Spleen (tissue), 11 donors: ENCODE measurements around the gene HORMAD2. TPM values are rescaled to one million over a fixed set of nuclear protein-coding genes. Genes with fewer than 3 reads are reported as not detected.

Experiments used
- DNase-seq: peaks from one replicate; pipeline ENCODE4 v3.0.0-alpha.2; 2020
- H3K27ac ChIP-seq, 8 donors: fragments of 200-600 bp; sonication (generic) in 7 of 8; 1 replicate in 4 of 8; 2 replicates in 4 of 8; pipeline versions ENCODE4 v1.5.0 to v1.8.0; 2016 to 2021; ENCODE audit warnings: inconsistent platforms in 4 of 8, mild to moderate bottlenecking in 4 of 8, moderate library complexity in 1 of 8
- H3K27me3 ChIP-seq, 7 donors: fragments of 200-600 bp; sonication (generic) in 6 of 7; replicated peaks in 1 of 7; 1 replicate in 4 of 7; 2 replicates in 3 of 7; pipeline versions ENCODE4 v1.5.0 to v1.8.0; 2016 to 2021; ENCODE audit warnings: inconsistent platforms in 3 of 7, mild to moderate bottlenecking in 1 of 7
- H3K36me3 ChIP-seq, 6 donors: fragments of 200-600 bp; sonication (generic) in 5 of 6; 1 replicate in 4 of 6; 2 replicates in 2 of 6; pipeline versions ENCODE4 v1.5.0 to v1.8.0; 2016 to 2021; ENCODE audit warnings: inconsistent platforms in 2 of 6
- H3K4me1 ChIP-seq, 6 donors: fragments of 200-600 bp; sonication (generic) in 5 of 6; 1 replicate in 3 of 6; 2 replicates in 3 of 6; pipeline versions ENCODE4 v1.5.0 to v1.8.0; 2016 to 2021; ENCODE audit warnings: inconsistent platforms in 3 of 6
- H3K4me3 ChIP-seq, 8 donors: fragments of 200-600 bp; sonication (generic) in 7 of 8; 1 replicate in 4 of 8; 2 replicates in 4 of 8; pipeline versions ENCODE4 v1.5.0 to v1.8.0; 2016 to 2021; ENCODE audit warnings: inconsistent platforms in 4 of 8, mild to moderate bottlenecking in 4 of 8, moderate library complexity in 2 of 8
- H3K9me3 ChIP-seq, 8 donors: fragments of 200-600 bp; sonication (generic) in 7 of 8; 1 replicate in 4 of 8; 2 replicates in 4 of 8; pipeline versions ENCODE4 v1.5.0 to v1.8.0; 2016 to 2021; ENCODE audit warnings: inconsistent platforms in 4 of 8
- CTCF ChIP-seq, 11 experiments: fragments of 200-600 bp in 7 of 11; fragments of 450-650 bp in 4 of 11; sonication (generic) in 4 of 11; IDR thresholded peaks in 8 of 11; conservative IDR thresholded peaks in 3 of 11; 1 replicate in 7 of 11; 2 replicates in 4 of 11; pipeline versions ENCODE4 v1.4.0 to v1.8.0; 2016 to 2021; ENCODE audit warnings: antibody characterized with exemption in 11 of 11, inconsistent platforms in 4 of 11, mild to moderate bottlenecking in 1 of 11
- POLR2A ChIP-seq, 3 donors: fragments of 450-650 bp; IDR thresholded peaks; one replicate each; pipeline ENCODE4 v1.5.1; 2017; ENCODE audit warnings: antibody characterized with exemption in 3 of 3, mild to moderate bottlenecking in 1 of 3
- POLR2AphosphoS5 ChIP-seq, 3 donors: sonication (generic); formaldehyde crosslinking; IDR thresholded peaks; one replicate each; pipeline ENCODE4 v1.5.1; 2017; ENCODE audit warnings: antibody characterized with exemption in 3 of 3
- WGBS, 5 donors: extraction: QIAGEN DNeasy Blood & Tissue Kit in 3 of 5; methylation state at CpG; one replicate each; pipeline versions ENCODE4 v1.1.5 to v1.1.7; 2013 to 2018; 5-methylcytosine and 5-hydroxymethylcytosine counted together
- intact Hi-C: fragments of 100-400 bp; cut with DNase I; formaldehyde crosslinking; loops from one replicate; pipeline ENCODE4 v1.15.0; 2023; ENCODE audit warnings: low total_unique reads
- polyA plus RNA-seq, 3 donors: library from polyadenylated mRNA; stranded (reverse); fragments of 200-250 nt; gene quantifications; one replicate each; pipeline ENCODE4 v1.2.1, GENCODE V29; 2013
- total RNA-seq, 7 donors: library from RNA; depleted of rRNA in 3 of 7; stranded (reverse); fragments of >200 nt in 3 of 7; fragmentation: NEBNext Ultra II Directional in 4 of 7; extraction: Animal tissue kit (Norgen Biotek cat#: 25700) in 4 of 7; gene quantifications; one replicate each; pipeline versions ENCODE4 v1.1.0 to v1.2.1, GENCODE V29; 2016 to 2021
- donor health status: healthy with polysubstance abuse.
- donor health status: DM: no; HTN: no; CAD: no; lungs with moderate emphysema.
- donor health status: DM: no; HTN: no; CAD: no.
- donor health status: Bipolar disorder and iron deficiency.
- donor health status: healthy.
- donor health status: DM: no; HTN: no; CAD: no.
- donor health status: DM: yes; HTN: yes; CAD: no.

HORMAD2 gene
- total and polyA plus RNA-seq, 10 donors, result not detected

- no peaks in the 10 kb centered on the region for H3K4me1 ChIP-seq
- TF ChIP-seq POLR2A (IDR thresholded peaks at IDR 0.05), result no peak
- TF ChIP-seq CTCF (IDR thresholded peaks at IDR 0.05 in 8 of 11, conservative IDR thresholded peaks at IDR 0.05 in 3 of 11), result no peak
- TF ChIP-seq POLR2AphosphoS5 (IDR thresholded peaks at IDR 0.05), result no peak
- H3K4me3 ChIP-seq, result no peak overlapping the region
- DNase-seq, result no peak
- H3K27me3 ChIP-seq, result peaks cover 0 to 5% (median 0%) of the 10 kb centered on the region in 7 donors
- no peaks in the 10 kb centered on the region for H3K36me3 ChIP-seq
- intact Hi-C loops, result no loop called here
- peaks cover 0 to 49% (median 33%) of the 10 kb centered on the region in 8 donors for H3K9me3 ChIP-seq
- no peak overlapping the region for H3K27ac ChIP-seq
Observed at GRCh38 chr22:30064172-30064571, 16.1 kb upstream of the HORMAD2 start.

GRCh38 chr22:30073743-30074142 is 6.5 kb upstream of the HORMAD2 start:
- Histone ChIP-seq H3K27ac (no peak overlapping the region), H3K9me3 (no peaks in the 10 kb centered on the region), H3K4me3 (no peak overlapping the region), H3K27me3 (peaks cover 0 to 11% (median 0%) of the 10 kb centered on the region in 7 donors), H3K4me1 (no peaks in the 10 kb centered on the region), H3K36me3 (no peaks in the 10 kb centered on the region)
- TF ChIP-seq POLR2A (IDR thresholded peaks at IDR 0.05), result no peak
- TF ChIP-seq POLR2AphosphoS5 (IDR thresholded peaks at IDR 0.05), result no peak
- no peak for TF ChIP-seq CTCF (IDR thresholded peaks at IDR 0.05 in 8 of 11, conservative IDR thresholded peaks at IDR 0.05 in 3 of 11)
- no peak for DNase-seq
- WGBS, 5 donors, result 74 to 80% (median 80%) methylated on average over 2 of the region's 2 CpGs
- intact Hi-C loops, result no loop called here

- H3K4me1 ChIP-seq, result no peaks in the 10 kb centered on the region
- H3K27ac ChIP-seq, result no peak overlapping the region
- peaks cover 0 to 13% (median 0%) of the 10 kb centered on the region in 7 donors for H3K27me3 ChIP-seq
- 67 to 80% (median 73%) methylated on average over 3 of the region's 3 CpGs for WGBS, 5 donors
- H3K4me3 ChIP-seq, result no peak overlapping the region
- no peaks in the 10 kb centered on the region for H3K9me3 ChIP-seq
- intact Hi-C loops, result no loop called here
- TF ChIP-seq CTCF (IDR thresholded peaks at IDR 0.05 in 8 of 11, conservative IDR thresholded peaks at IDR 0.05 in 3 of 11) (no peak), POLR2A (IDR thresholded peaks at IDR 0.05) (no peak), POLR2AphosphoS5 (IDR thresholded peaks at IDR 0.05) (no peak)
- no peaks in the 10 kb centered on the region for H3K36me3 ChIP-seq
- DNase-seq, result no peak
Observed at GRCh38 chr22:30074147-30074546, 6.1 kb upstream of the HORMAD2 start.

- 77 to 93% (median 88%) methylated on average over 3 of the region's 3 CpGs for WGBS, 5 donors
- Histone ChIP-seq H3K4me1 (peaks cover 0 to 5% (median 3%) of the 10 kb centered on the region in 6 donors), H3K4me3 (no peak overlapping the region), H3K27ac (no peak overlapping the region), H3K27me3 (peaks cover 0 to 22% (median 6%) of the 10 kb centered on the region in 7 donors), H3K9me3 (no peaks in the 10 kb centered on the region), H3K36me3 (no peaks in the 10 kb centered on the region)
- TF ChIP-seq POLR2A (IDR thresholded peaks at IDR 0.05), result no peak
- TF ChIP-seq CTCF (IDR thresholded peaks at IDR 0.05 in 8 of 11, conservative IDR thresholded peaks at IDR 0.05 in 3 of 11), result no peak
- TF ChIP-seq POLR2AphosphoS5 (IDR thresholded peaks at IDR 0.05), result no peak
- intact Hi-C loops, result no loop called here
- no peak for DNase-seq
Observed at GRCh38 chr22:30074994-30075393, 5.3 kb upstream of the HORMAD2 start.
